ENCODE results near the gene KRTAP10-4.
"Not testable (repeated sequence)": the region's sequence is repeated elsewhere in the genome, so short reads cannot be mapped to it uniquely, and the experiment has no call there.

KRTAP10-4 gene

GRCh38 chr21:44601596-44602462 lies 28.3 kb downstream of the KRTAP10-4 start:
- no peak for DNase-seq

- no peak for DNase-seq
Measured at GRCh38 chr21:44602463-44602850, 28.9 kb downstream of the KRTAP10-4 start.

- no peak for DNase-seq
Measured at GRCh38 chr21:44603109-44603875, 29.8 kb downstream of the KRTAP10-4 start.

GRCh38 chr21:44603911-44604310 lies 30.4 kb downstream of the KRTAP10-4 start:
- no peak for DNase-seq

- no peak for DNase-seq
Measured at GRCh38 chr21:44606495-44606894, 33.0 kb downstream of the KRTAP10-4 start.

- no peak for DNase-seq
Measured at GRCh38 chr21:44609193-44609592, 35.7 kb downstream of the KRTAP10-4 start.

- DNase-seq: not testable (repeated sequence)
Measured at GRCh38 chr21:44610157-44610843, 36.8 kb downstream of the KRTAP10-4 start.

GRCh38 chr21:44611551-44611950 lies 38.0 kb downstream of the KRTAP10-4 start:
- DNase-seq: no peak

- DNase-seq: no peak
Measured at GRCh38 chr21:44612029-44612486, 38.5 kb downstream of the KRTAP10-4 start, which contains the start of gene KRTAP10-8. Gene KRTAP10-8 (plus strand): TSS chr21:44612079. CDS start chr21:44612101, 22 bp downstream.

- no peak for DNase-seq
Measured at GRCh38 chr21:44612669-44613229, 39.2 kb downstream of the KRTAP10-4 start.

GRCh38 chr21:44613386-44614155 lies 40.0 kb downstream of the KRTAP10-4 start:
- DNase-seq: no peak

GRCh38 chr21:44614161-44614631 lies 40.7 kb downstream of the KRTAP10-4 start:
- no peak for DNase-seq

- no peak for DNase-seq
Measured at GRCh38 chr21:44614961-44615391, 41.4 kb downstream of the KRTAP10-4 start.

- DNase-seq: no peak
Measured at GRCh38 chr21:44615466-44615865, 41.9 kb downstream of the KRTAP10-4 start.

GRCh38 chr21:44615911-44616590 lies 42.5 kb downstream of the KRTAP10-4 start:
- DNase-seq: no peak

GRCh38 chr21:44616591-44616926 lies 43.0 kb downstream of the KRTAP10-4 start:
- no peak for DNase-seq

- no peak for DNase-seq
Measured at GRCh38 chr21:44617071-44617501, 43.6 kb downstream of the KRTAP10-4 start.

- DNase-seq: no peak
Measured at GRCh38 chr21:44618504-44618903, 45.0 kb downstream of the KRTAP10-4 start.

GRCh38 chr21:44618909-44619308 lies 45.4 kb downstream of the KRTAP10-4 start:
- DNase-seq: no peak

- no peak for DNase-seq
Measured at GRCh38 chr21:44619886-44620285, 46.4 kb downstream of the KRTAP10-4 start.

- DNase-seq: no peak
Measured at GRCh38 chr21:44623575-44623974, 50.0 kb downstream of the KRTAP10-4 start.
